HG03066 (cell line): ENCODE data around the gene GJC2.

Source experiments
- ATAC-seq: cut with Tn5 transposase; IDR thresholded peaks from one replicate; pipeline ENCODE4 v1.9.1; 2021; ENCODE audit warnings: low read depth; ENCODE audit not compliant: unreplicated experiment

Gene GJC2

GRCh38 chr1:228144193-228144992, 5.3 kb upstream of the GJC2 start:
- no peak for ATAC-seq

GRCh38 chr1:228144993-228145343, 4.8 kb upstream of the GJC2 start:
- ATAC-seq: no peak

- no peak for ATAC-seq
Measured at GRCh38 chr1:228145463-228146416, 4.0 kb upstream of the GJC2 start.

GRCh38 chr1:228146417-228147150, 3.1 kb upstream of the GJC2 start:
- no peak for ATAC-seq

GRCh38 chr1:228147151-228147693, 2.5 kb upstream of the GJC2 start:
- ATAC-seq: no peak

GRCh38 chr1:228147768-228148167, 2.0 kb upstream of the GJC2 start:
- ATAC-seq: no peak

- ATAC-seq: no peak
Measured at GRCh38 chr1:228148196-228148861, 1.4 kb upstream of the GJC2 start.

GRCh38 chr1:228148935-228149405, 760 bp upstream of the GJC2 start:
- ATAC-seq: no peak

- ATAC-seq: no peak
Measured at GRCh38 chr1:228150120-228150460, 360 bp downstream of the GJC2 start.

- no peak for ATAC-seq
Measured at GRCh38 chr1:228150461-228151179, 890 bp downstream of the GJC2 start.

GRCh38 chr1:228151180-228151925, 1.6 kb downstream of the GJC2 start:
- no peak for ATAC-seq

- ATAC-seq: no peak
Measured at GRCh38 chr1:228152097-228152917, 2.6 kb downstream of the GJC2 start.

- ATAC-seq: no peak
Measured at GRCh38 chr1:228152918-228153258, 3.2 kb downstream of the GJC2 start.

- ATAC-seq: no peak
Measured at GRCh38 chr1:228154021-228154669, 4.4 kb downstream of the GJC2 start.

- ATAC-seq: no peak
Measured at GRCh38 chr1:228154670-228155571, 5.2 kb downstream of the GJC2 start.
